ENCODE data around the gene COL27A1. TPM values are rescaled to one million over a fixed set of nuclear protein-coding genes. Genes with fewer than 3 reads are reported as not detected.

The COL27A1 gene
- total and polyA plus RNA-seq, 3 donors from 2014 or later: 9.3 to 68.8 (median 25.7) TPM

GRCh38 chr9:114344188-114344566 is 188.8 kb downstream of the COL27A1 start:
- no peak for TF ChIP-seq POLR2A (IDR thresholded peaks at IDR 0.05)
- no peak for TF ChIP-seq CTCF (IDR thresholded peaks at IDR 0.05)
- Histone ChIP-seq H3K36me3 (ENCODE audit: low read depth, missing control alignments) (no peaks in the 10 kb centered on the region), H3K4me1 (no peaks in the 10 kb centered on the region), H3K9me3 (no peaks in the 10 kb centered on the region), H3K27ac (no peak overlapping the region), H3K27me3 (no peaks in the 10 kb centered on the region), H3K4me3 (no peak overlapping the region)
- WGBS, 2 donors: 92 to 95% methylated on average over 11 of the region's 11 CpGs
- intact Hi-C loops (cut with DNase I; ENCODE audit: low total_unique reads): no loop called here
- no peak for DNase-seq

- intact Hi-C loops (cut with DNase I; ENCODE audit: low total_unique reads): no loop called here
- WGBS, 2 donors: 35 to 48% methylated on average over 3 of the region's 3 CpGs
- TF ChIP-seq POLR2A (IDR thresholded peaks at IDR 0.05) (no peak), CTCF (IDR thresholded peaks at IDR 0.05) (no peak)
- H3K27ac ChIP-seq: no peak overlapping the region
- no peaks in the 10 kb centered on the region for H3K4me1 ChIP-seq
- no peak overlapping the region for H3K4me3 ChIP-seq
- H3K9me3 ChIP-seq: no peaks in the 10 kb centered on the region
- no peaks in the 10 kb centered on the region for H3K36me3 ChIP-seq (ENCODE audit: low read depth, missing control alignments)
- H3K27me3 ChIP-seq: no peaks in the 10 kb centered on the region
- no peak for DNase-seq
Observed at GRCh38 chr9:114344692-114345091, 189.4 kb downstream of the COL27A1 start.

- H3K4me1 ChIP-seq: no peaks in the 10 kb centered on the region
- WGBS, 2 donors: 94 to 98% methylated on average over 7 of the region's 7 CpGs
- no peaks in the 10 kb centered on the region for H3K36me3 ChIP-seq (ENCODE audit: low read depth, missing control alignments)
- no peak overlapping the region for H3K4me3 ChIP-seq
- intact Hi-C loops (cut with DNase I; ENCODE audit: low total_unique reads): no loop called here
- no peaks in the 10 kb centered on the region for H3K27me3 ChIP-seq
- no peak for TF ChIP-seq CTCF (IDR thresholded peaks at IDR 0.05)
- TF ChIP-seq POLR2A (IDR thresholded peaks at IDR 0.05): no peak
- no peaks in the 10 kb centered on the region for H3K9me3 ChIP-seq
- DNase-seq: no peak
- H3K27ac ChIP-seq: no peak overlapping the region
Observed at GRCh38 chr9:114345493-114346065, 190.2 kb downstream of the COL27A1 start.

- Histone ChIP-seq H3K27me3 (no peaks in the 10 kb centered on the region), H3K4me1 (no peaks in the 10 kb centered on the region), H3K27ac (no peak overlapping the region), H3K9me3 (no peaks in the 10 kb centered on the region), H3K36me3 (ENCODE audit: low read depth, missing control alignments) (no peaks in the 10 kb centered on the region), H3K4me3 (no peak overlapping the region)
- TF ChIP-seq CTCF (IDR thresholded peaks at IDR 0.05): no peak
- TF ChIP-seq POLR2A (IDR thresholded peaks at IDR 0.05): no peak
- no peak for DNase-seq
- intact Hi-C loops (cut with DNase I; ENCODE audit: low total_unique reads): no loop called here
- WGBS, 2 donors: 69 to 74% methylated on average over 10 to 11 of the region's 11 CpGs
Observed at GRCh38 chr9:114346146-114346545, 190.8 kb downstream of the COL27A1 start.

GRCh38 chr9:114347675-114348074 is 192.3 kb downstream of the COL27A1 start:
- intact Hi-C loops (cut with DNase I; ENCODE audit: low total_unique reads): no loop called here
- 79 to 88% methylated on average over 15 of the region's 15 CpGs for WGBS, 2 donors
- no peaks in the 10 kb centered on the region for H3K9me3 ChIP-seq
- no peaks in the 10 kb centered on the region for H3K27me3 ChIP-seq
- DNase-seq: no peak
- TF ChIP-seq POLR2A (IDR thresholded peaks at IDR 0.05) (no peak), CTCF (IDR thresholded peaks at IDR 0.05) (no peak)
- no peak overlapping the region for H3K4me3 ChIP-seq
- no peak overlapping the region for H3K27ac ChIP-seq
- H3K4me1 ChIP-seq: no peaks in the 10 kb centered on the region
- no peaks in the 10 kb centered on the region for H3K36me3 ChIP-seq (ENCODE audit: low read depth, missing control alignments)

Data from testis (tissue), 3 donors.